OCI-LY3 (cell line): ENCODE results near the gene SCIN.

ENCODE experiments used
- H2AFZ ChIP-seq: fragments of 200-600, 300-600 bp; shearing (Covaris generic); 2 replicates; pipeline ENCODE4 v1.6.0; 2014; ENCODE audit warnings: antibody characterized with exemption, low read depth, low read length
- H3K27ac ChIP-seq: fragments of 200-600, 300-600 bp; sonication (generic); 2 replicates; pipeline ENCODE4 v1.5.1; 2014; ENCODE audit warnings: mild to moderate bottlenecking, low read length, moderate library complexity, mixed read lengths
- H3K27me3 ChIP-seq: fragments of 200-600, 300-600 bp; sonication (generic); 2 replicates; pipeline ENCODE4 v1.6.1; 2014; ENCODE audit warnings: low read depth, low read length, mixed read lengths
- H3K36me3 ChIP-seq: fragments of 200-600, 300-600 bp; sonication (generic); replicated peaks from 2 replicates; pipeline ENCODE3; 2014; ENCODE audit warnings: low read depth, low read length, mixed read lengths
- H3K4me1 ChIP-seq: fragments of 300-600, 200-600 bp; sonication (generic); 2 replicates; pipeline ENCODE4 v1.6.1; 2014; ENCODE audit warnings: low read length, mixed read lengths
- H3K4me2 ChIP-seq: fragments of 200-600, 300-600 bp; sonication (generic); 2 replicates; pipeline ENCODE4 v1.6.1; 2014; ENCODE audit warnings: low read length, mixed read lengths
- H3K4me3 ChIP-seq: fragments of 300-600, 200-600 bp; sonication (generic); 2 replicates; pipeline ENCODE4 v1.5.1; 2014; ENCODE audit warnings: antibody characterized with exemption, mild to moderate bottlenecking, low read length, moderate library complexity
- H3K79me2 ChIP-seq: fragments of 300-600, 200-600 bp; shearing (Covaris generic); 2 replicates; pipeline ENCODE4 v1.6.1; 2014; ENCODE audit warnings: mild to moderate bottlenecking, low read length, mixed read lengths
- H3K9ac ChIP-seq: fragments of 300-600, 200-600 bp; shearing (Covaris generic); 2 replicates; pipeline ENCODE4 v1.6.0; 2014; ENCODE audit warnings: mild to moderate bottlenecking, low read length, moderate library complexity
- H3K9me3 ChIP-seq: fragments of 200-600, 300-600 bp; shearing (Covaris generic); 2 replicates; pipeline ENCODE4 v1.6.1; 2014; ENCODE audit warnings: low read length, mixed read lengths; ENCODE audit not compliant: insufficient read depth
- H4K20me1 ChIP-seq: fragments of 200-600, 300-600 bp; sonication (generic); 2 replicates; pipeline ENCODE4 v1.6.1; 2016; ENCODE audit warnings: low read length, mixed read lengths; ENCODE audit not compliant: insufficient read depth
- EZH2phosphoT487 ChIP-seq: fragments of 200-600 bp; shearing (Covaris generic); IDR thresholded peaks from 2 replicates; pipeline ENCODE4 v1.6.1; 2018; ENCODE audit warnings: antibody characterized with exemption, mixed run types, low read depth
- TF ChIP-seq, protein P1 (sequence below): fragments of 200-600, 300-600 bp; sonication (generic); IDR thresholded peaks from 2 replicates; pipeline ENCODE4 v1.5.1; 2014; ENCODE audit warnings: antibody characterized with exemption, low read length, low read depth

SCIN gene

GRCh38 chr7:12701433-12701832, 130.9 kb downstream of the SCIN start:
- no peak overlapping the region for H3K4me3 ChIP-seq
- no peaks in the 10 kb centered on the region for H3K36me3 ChIP-seq
- no peaks in the 10 kb centered on the region for H4K20me1 ChIP-seq
- TF ChIP-seq EZH2phosphoT487, result no peak
- TF ChIP-seq, protein P1, sequence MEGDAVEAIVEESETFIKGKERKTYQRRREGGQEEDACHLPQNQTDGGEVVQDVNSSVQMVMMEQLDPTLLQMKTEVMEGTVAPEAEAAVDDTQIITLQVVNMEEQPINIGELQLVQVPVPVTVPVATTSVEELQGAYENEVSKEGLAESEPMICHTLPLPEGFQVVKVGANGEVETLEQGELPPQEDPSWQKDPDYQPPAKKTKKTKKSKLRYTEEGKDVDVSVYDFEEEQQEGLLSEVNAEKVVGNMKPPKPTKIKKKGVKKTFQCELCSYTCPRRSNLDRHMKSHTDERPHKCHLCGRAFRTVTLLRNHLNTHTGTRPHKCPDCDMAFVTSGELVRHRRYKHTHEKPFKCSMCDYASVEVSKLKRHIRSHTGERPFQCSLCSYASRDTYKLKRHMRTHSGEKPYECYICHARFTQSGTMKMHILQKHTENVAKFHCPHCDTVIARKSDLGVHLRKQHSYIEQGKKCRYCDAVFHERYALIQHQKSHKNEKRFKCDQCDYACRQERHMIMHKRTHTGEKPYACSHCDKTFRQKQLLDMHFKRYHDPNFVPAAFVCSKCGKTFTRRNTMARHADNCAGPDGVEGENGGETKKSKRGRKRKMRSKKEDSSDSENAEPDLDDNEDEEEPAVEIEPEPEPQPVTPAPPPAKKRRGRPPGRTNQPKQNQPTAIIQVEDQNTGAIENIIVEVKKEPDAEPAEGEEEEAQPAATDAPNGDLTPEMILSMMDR, result no peak
- no peaks in the 10 kb centered on the region for H3K27me3 ChIP-seq
- H3K27ac ChIP-seq, result no peak overlapping the region
- H3K9ac ChIP-seq, result no peak overlapping the region
- no peaks in the 10 kb centered on the region for H3K4me1 ChIP-seq
- H2AFZ ChIP-seq, result no peak overlapping the region
- H3K9me3 ChIP-seq, result no peaks in the 10 kb centered on the region
- no peaks in the 10 kb centered on the region for H3K79me2 ChIP-seq
- no peak overlapping the region for H3K4me2 ChIP-seq

DNA sequence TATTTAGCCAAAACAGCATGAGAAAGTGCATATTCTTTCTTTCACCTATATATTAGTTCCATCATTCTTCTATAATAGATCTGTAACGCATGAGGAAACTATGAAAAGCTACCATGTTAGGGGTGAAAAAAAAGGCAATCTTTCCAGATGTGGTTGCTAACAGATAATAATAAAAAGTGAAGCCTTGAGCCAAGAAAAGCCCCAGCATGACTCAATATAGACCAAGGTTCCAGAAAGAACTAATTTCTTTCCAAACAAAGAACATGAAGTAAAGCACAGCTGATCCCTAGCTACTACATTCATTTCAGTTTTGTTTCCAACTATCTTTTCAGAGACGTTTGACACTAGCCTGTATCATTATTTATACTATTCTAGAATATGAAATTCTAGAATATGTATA, 133.4 kb downstream of the SCIN start:
- Histone ChIP-seq H3K4me2 (no peak overlapping the region), H3K36me3 (no peaks in the 10 kb centered on the region), H3K79me2 (no peaks in the 10 kb centered on the region), H3K9ac (no peak overlapping the region), H3K4me1 (peaks cover 10% of the 10 kb centered on the region), H4K20me1 (no peaks in the 10 kb centered on the region), H2AFZ (no peak overlapping the region), H3K4me3 (no peak overlapping the region), H3K27me3 (no peaks in the 10 kb centered on the region), H3K27ac (no peak overlapping the region), H3K9me3 (no peaks in the 10 kb centered on the region)
- TF ChIP-seq, protein P1, result no peak
- no peak for TF ChIP-seq EZH2phosphoT487

DNA sequence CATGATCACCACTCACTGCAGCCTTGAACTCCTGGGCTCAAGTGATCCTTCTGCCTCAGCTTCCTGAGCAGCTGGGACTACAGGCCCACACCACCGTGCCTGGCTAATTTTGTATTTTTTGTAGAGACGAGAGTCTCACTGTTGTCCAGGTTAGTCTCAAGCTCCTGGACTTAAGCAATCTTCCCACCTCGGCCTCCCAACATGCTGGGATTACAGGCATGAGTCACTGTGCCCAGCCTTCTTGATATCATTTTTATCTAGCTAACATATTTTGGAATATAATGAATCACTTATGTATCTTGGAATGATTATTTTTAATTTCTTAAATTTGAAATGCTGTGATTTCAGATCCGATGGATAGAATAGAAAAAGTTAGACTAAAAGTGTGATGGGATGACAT, 135.4 kb downstream of the SCIN start:
- H3K27ac ChIP-seq, result no peak overlapping the region
- H3K9me3 ChIP-seq, result no peaks in the 10 kb centered on the region
- H2AFZ ChIP-seq, result no peak overlapping the region
- no peak overlapping the region for H3K4me2 ChIP-seq
- H3K4me3 ChIP-seq, result no peak overlapping the region
- TF ChIP-seq, protein P1, result no peak
- TF ChIP-seq EZH2phosphoT487, result no peak
- peaks cover 10% of the 10 kb centered on the region for H3K4me1 ChIP-seq
- no peaks in the 10 kb centered on the region for H3K36me3 ChIP-seq
- H3K9ac ChIP-seq, result no peak overlapping the region
- H3K79me2 ChIP-seq, result no peaks in the 10 kb centered on the region
- H3K27me3 ChIP-seq, result no peaks in the 10 kb centered on the region
- H4K20me1 ChIP-seq, result no peaks in the 10 kb centered on the region

GRCh38 chr7:12706900-12707536, 136.5 kb downstream of the SCIN start:
- H3K27me3 ChIP-seq, result no peaks in the 10 kb centered on the region
- H3K4me3 ChIP-seq, result no peak overlapping the region
- H3K9ac ChIP-seq, result no peak overlapping the region
- no peak overlapping the region for H2AFZ ChIP-seq
- TF ChIP-seq, protein P1, result no peak
- TF ChIP-seq EZH2phosphoT487, result no peak
- no peaks in the 10 kb centered on the region for H3K36me3 ChIP-seq
- H3K4me1 ChIP-seq, result peaks cover 10% of the 10 kb centered on the region
- H3K79me2 ChIP-seq, result no peaks in the 10 kb centered on the region
- no peak overlapping the region for H3K27ac ChIP-seq
- no peaks in the 10 kb centered on the region for H3K9me3 ChIP-seq
- no peak overlapping the region for H3K4me2 ChIP-seq
- H4K20me1 ChIP-seq, result no peaks in the 10 kb centered on the region
